Karpas-422 (cell line): ENCODE measurements around the gene KRTAP21-1. TPM values are rescaled to one million over a fixed set of nuclear protein-coding genes. Genes with fewer than 3 reads are reported as not detected.

ENCODE experiments used
- DNase-seq: peaks from one replicate; pipeline ENCODE4 v3.0.0-alpha.2; 2015
- H2AFZ ChIP-seq: fragments of 200-600 bp; sonication (generic); 2 replicates; pipeline ENCODE4 v1.6.1; 2014; ENCODE audit warnings: antibody characterized with exemption, low read length, mixed read lengths
- H3K27ac ChIP-seq: fragments of 200-600 bp; sonication (generic); 2 replicates; pipeline ENCODE4 v1.5.1; 2014; ENCODE audit warnings: mild to moderate bottlenecking, low read length, moderate library complexity
- H3K27me3 ChIP-seq: fragments of 200-600 bp; sonication (generic); 2 replicates; pipeline ENCODE4 v1.6.1; 2014; ENCODE audit warnings: low read length, mixed read lengths
- H3K36me3 ChIP-seq: fragments of 200-600 bp; sonication (generic); 2 replicates; pipeline ENCODE4 v1.6.1; 2014; ENCODE audit warnings: low read length, mixed read lengths; ENCODE audit not compliant: insufficient read depth
- H3K4me1 ChIP-seq: fragments of 200-600 bp; sonication (generic); 2 replicates; pipeline ENCODE4 v1.6.1; 2014; ENCODE audit warnings: mild to moderate bottlenecking, low read length, mixed read lengths
- H3K4me2 ChIP-seq: fragments of 200-600 bp; sonication (generic); 2 replicates; pipeline ENCODE4 v1.6.1; 2014; ENCODE audit warnings: low read length, low read depth, mild to moderate bottlenecking; ENCODE audit not compliant: poor library complexity, severe bottlenecking
- H3K4me3 ChIP-seq: fragments of 200-600 bp; sonication (generic); 2 replicates; pipeline ENCODE4 v1.5.1; 2014; ENCODE audit warnings: mild to moderate bottlenecking, antibody characterized with exemption, low read length, mixed read lengths
- H3K79me2 ChIP-seq: fragments of 200-600 bp; sonication (generic); 2 replicates; pipeline ENCODE4 v1.6.1; 2014; ENCODE audit warnings: mild to moderate bottlenecking, low read length, mixed read lengths
- H3K9ac ChIP-seq: fragments of 200-600 bp; sonication (generic); 2 replicates; pipeline ENCODE4 v1.6.0; 2014; ENCODE audit warnings: low read length
- H3K9me2 ChIP-seq: fragments of 200-600 bp; sonication (generic), shearing (Covaris generic); replicated peaks from 2 replicates; pipeline ENCODE4 v1.6.0; 2014; ENCODE audit warnings: mild to moderate bottlenecking, low read length, moderate library complexity; ENCODE audit not compliant: insufficient read depth
- H3K9me3 ChIP-seq: fragments of 300-700, 200-600 bp; sonication (generic); 2 replicates; pipeline ENCODE4 v1.6.1; 2014; ENCODE audit warnings: low read length, mixed read lengths
- H4K20me1 ChIP-seq: fragments of 200-600 bp; sonication (generic); 2 replicates; pipeline ENCODE4 v1.6.1; 2014; ENCODE audit warnings: mild to moderate bottlenecking, antibody characterized with exemption, low read length, low read depth; ENCODE audit not compliant: insufficient read depth
- total RNA-seq: library from RNA; depleted of rRNA; stranded (reverse); fragments of >200 nt; shearing (Covaris generic); gene quantifications from 2 replicates; pipeline ENCODE4 v1.2.3, GENCODE V29; 2014; ENCODE audit warnings: low replicate concordance

KRTAP21-1 gene
- total RNA-seq, 1 experiment from 2014 or later = not detected

DNA sequence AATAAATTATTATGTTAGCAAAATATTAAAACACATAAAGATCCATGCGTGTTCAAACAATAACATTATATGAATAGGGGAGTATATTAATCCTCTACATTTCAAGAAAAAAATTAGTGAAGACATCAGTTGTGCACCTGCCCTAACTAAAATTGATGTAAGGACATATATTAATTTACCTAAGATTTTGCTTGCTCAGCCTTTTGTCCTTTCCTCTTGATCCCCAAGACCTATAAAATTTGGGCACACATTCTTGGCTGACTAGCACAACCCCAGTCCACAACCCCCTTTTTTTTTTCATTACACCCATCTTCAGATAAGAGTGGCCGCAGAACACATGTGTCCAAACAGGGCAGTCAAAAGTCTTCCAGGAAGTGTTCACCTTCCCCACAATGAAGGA is 14.8 kb downstream of the KRTAP21-1 start:
- no peak overlapping the region for H3K27ac ChIP-seq
- H3K4me2 ChIP-seq = no peak overlapping the region
- H3K9me2 ChIP-seq = no peaks in the 10 kb centered on the region
- H3K9me3 ChIP-seq = peaks cover 28% of the 10 kb centered on the region
- H3K9ac ChIP-seq = no peak overlapping the region
- no peaks in the 10 kb centered on the region for H3K4me1 ChIP-seq
- H3K27me3 ChIP-seq = no peaks in the 10 kb centered on the region
- no peak for DNase-seq
- H3K79me2 ChIP-seq = no peaks in the 10 kb centered on the region
- H2AFZ ChIP-seq = no peak overlapping the region
- H3K4me3 ChIP-seq = no peak overlapping the region
- H3K36me3 ChIP-seq = no peaks in the 10 kb centered on the region
- no peaks in the 10 kb centered on the region for H4K20me1 ChIP-seq

DNA sequence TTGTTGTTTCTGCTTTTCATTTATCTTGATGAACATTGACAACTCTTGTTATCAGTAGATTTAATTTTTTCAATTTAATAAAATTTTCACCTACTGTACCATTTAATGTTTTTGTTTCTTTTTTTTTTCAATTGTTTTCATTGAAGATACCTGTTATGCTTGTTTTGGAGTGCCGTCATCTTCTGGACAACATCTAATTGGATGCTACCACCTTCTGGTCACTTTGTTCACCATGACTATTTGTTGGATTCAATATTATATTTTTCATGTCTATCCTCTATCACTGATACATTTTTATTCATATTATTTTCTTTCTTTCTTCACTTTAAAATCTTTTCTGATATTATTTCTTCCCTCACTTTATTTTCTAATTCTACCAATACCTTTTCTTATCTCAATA is 22.2 kb downstream of the KRTAP21-1 start:
- H2AFZ ChIP-seq = no peak overlapping the region
- H3K9ac ChIP-seq = no peak overlapping the region
- no peaks in the 10 kb centered on the region for H3K4me1 ChIP-seq
- no peak overlapping the region for H3K4me2 ChIP-seq
- no peaks in the 10 kb centered on the region for H4K20me1 ChIP-seq
- H3K9me3 ChIP-seq = peaks cover 3% of the 10 kb centered on the region; the same call in 1 of the 2 replicates
- no peak overlapping the region for H3K27ac ChIP-seq
- no peak overlapping the region for H3K4me3 ChIP-seq
- DNase-seq = no peak
- no peaks in the 10 kb centered on the region for H3K36me3 ChIP-seq
- H3K27me3 ChIP-seq = no peaks in the 10 kb centered on the region
- no peaks in the 10 kb centered on the region for H3K9me2 ChIP-seq
- no peaks in the 10 kb centered on the region for H3K79me2 ChIP-seq

DNA sequence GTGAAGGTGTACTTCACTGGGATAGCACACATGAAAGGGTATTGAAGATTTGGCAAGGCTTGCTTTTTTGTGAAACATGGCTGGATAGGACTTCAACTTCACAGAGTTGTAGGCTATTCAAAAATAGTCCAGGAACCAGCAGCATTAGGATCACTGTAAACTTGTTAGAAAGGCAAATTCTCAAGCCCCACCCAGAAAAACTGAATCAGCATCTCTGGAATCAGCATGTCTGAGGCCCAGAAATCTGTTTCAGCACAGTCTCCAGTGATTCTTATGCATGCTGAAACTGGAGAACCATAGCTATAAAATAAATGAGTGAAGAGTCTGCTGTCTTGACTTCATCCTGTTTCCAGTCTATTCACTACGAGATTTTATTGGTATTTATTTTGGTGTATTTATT is 28.5 kb downstream of the KRTAP21-1 start:
- Histone ChIP-seq H3K4me1 (no peaks in the 10 kb centered on the region), H2AFZ (no peak overlapping the region), H3K27me3 (no peaks in the 10 kb centered on the region), H3K27ac (no peak overlapping the region), H3K9ac (no peak overlapping the region), H3K36me3 (no peaks in the 10 kb centered on the region), H3K79me2 (no peaks in the 10 kb centered on the region), H3K9me2 (no peaks in the 10 kb centered on the region), H3K9me3 (peaks cover 7% of the 10 kb centered on the region), H4K20me1 (no peaks in the 10 kb centered on the region), H3K4me3 (no peak overlapping the region), H3K4me2 (no peak overlapping the region)
- no peak for DNase-seq

DNA sequence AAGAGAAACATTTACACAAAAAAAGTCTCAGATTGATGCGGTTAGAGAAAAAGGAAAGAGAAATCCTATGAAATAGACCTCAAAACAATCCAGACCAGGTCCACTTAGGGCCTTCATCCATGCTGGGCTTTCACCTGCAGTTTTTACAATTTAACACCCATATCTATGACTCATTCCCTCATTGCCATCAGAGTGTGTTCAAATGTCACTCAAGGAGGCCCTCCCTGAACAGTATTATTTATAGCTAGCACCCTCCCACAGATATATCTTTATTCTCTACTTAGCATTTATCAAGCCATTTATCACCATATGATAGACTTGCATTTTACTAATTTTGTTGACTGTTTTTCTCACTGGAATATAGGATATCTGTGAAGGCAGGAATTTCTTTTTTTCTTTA is 35.8 kb downstream of the KRTAP21-1 start:
- Histone ChIP-seq H3K27ac (no peak overlapping the region), H4K20me1 (no peaks in the 10 kb centered on the region), H3K4me3 (no peak overlapping the region), H3K27me3 (no peaks in the 10 kb centered on the region), H3K4me2 (no peak overlapping the region), H3K9ac (no peak overlapping the region), H3K9me3 (peaks cover 12% of the 10 kb centered on the region), H3K9me2 (no peaks in the 10 kb centered on the region), H3K36me3 (no peaks in the 10 kb centered on the region), H2AFZ (no peak overlapping the region), H3K79me2 (no peaks in the 10 kb centered on the region), H3K4me1 (no peaks in the 10 kb centered on the region)
- DNase-seq = no peak

DNA sequence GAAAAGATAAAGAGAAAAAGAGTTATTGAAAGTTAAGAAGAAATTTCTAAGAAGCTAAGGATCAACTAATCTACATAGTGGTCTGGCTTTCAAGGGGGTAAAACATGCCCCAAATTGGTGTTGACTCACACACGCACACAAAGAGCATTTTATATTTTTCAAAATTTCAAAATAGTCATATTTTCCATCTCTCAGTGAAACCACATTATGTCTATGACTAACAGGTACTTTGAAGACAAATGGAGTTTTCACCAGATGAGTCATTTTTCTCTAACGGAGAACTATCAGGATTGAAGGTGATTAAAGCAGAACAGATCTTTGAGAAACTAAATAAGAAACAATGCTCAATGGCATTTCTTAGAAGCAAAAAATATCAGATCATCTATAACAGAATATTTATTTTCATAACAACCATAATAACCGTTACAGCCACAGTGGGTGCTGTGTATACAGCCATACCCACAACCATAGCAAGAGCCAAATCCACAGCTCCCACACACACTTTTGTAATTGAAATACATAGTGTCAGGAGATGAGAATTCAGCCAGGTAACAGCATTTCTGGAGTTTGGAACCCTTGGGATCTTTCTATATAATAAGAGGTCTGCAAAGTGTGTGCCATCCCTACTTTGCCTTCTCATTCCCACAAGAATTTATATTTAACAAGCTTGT is 36.9 kb downstream of the KRTAP21-1 start, which contains the start of gene KRTAP21-3:
TSS of gene KRTAP21-3 (minus strand) at position 539 of the 671 bp plus-strand sequence. CDS start at position 521, 18 bp downstream.
- Histone ChIP-seq H3K9ac (no peak within 1 kb of the TSS), H3K4me2 (no peak within 1 kb of the TSS), H3K9me3 (peaks cover 12% of the 10 kb centered on the region), H3K4me1 (no peaks in the 10 kb centered on the region), H3K27me3 (no peaks in the 10 kb centered on the region), H4K20me1 (no peaks in the 10 kb centered on the region), H3K27ac (no peak within 1 kb of the TSS), H2AFZ (no peak within 1 kb of the TSS), H3K4me3 (no peak within 1 kb of the TSS), H3K79me2 (no peaks in the 10 kb centered on the region), H3K36me3 (no peaks in the 10 kb centered on the region), H3K9me2 (no peaks in the 10 kb centered on the region)
- DNase-seq = no peak

DNA sequence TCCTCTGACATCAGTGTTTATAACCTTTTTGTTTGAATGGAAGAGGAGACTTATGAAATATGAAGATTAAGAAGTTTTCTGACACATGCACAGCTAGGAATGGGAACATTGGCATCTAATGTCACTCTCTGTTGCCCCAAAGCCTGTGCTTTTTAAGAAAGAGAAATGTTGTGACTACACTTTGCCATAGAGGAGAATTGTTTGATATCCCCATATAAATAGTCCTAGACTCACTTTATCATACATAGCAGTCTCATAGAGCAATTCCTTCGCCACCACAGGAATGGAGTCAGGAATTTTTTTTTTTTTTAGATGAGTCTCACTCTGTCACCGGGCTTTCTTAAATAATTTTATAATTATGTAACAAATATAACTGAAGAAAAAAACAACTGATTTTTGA is 38.1 kb downstream of the KRTAP21-1 start:
- H3K27me3 ChIP-seq = no peaks in the 10 kb centered on the region
- H4K20me1 ChIP-seq = no peaks in the 10 kb centered on the region
- no peak overlapping the region for H3K27ac ChIP-seq
- no peak overlapping the region for H2AFZ ChIP-seq
- H3K9me2 ChIP-seq = no peaks in the 10 kb centered on the region
- H3K9me3 ChIP-seq = peaks cover 8% of the 10 kb centered on the region; the same call in 1 of the 2 replicates
- H3K9ac ChIP-seq = no peak overlapping the region
- no peak for DNase-seq
- H3K4me2 ChIP-seq = no peak overlapping the region
- H3K36me3 ChIP-seq = no peaks in the 10 kb centered on the region
- no peaks in the 10 kb centered on the region for H3K79me2 ChIP-seq
- no peaks in the 10 kb centered on the region for H3K4me1 ChIP-seq
- no peak overlapping the region for H3K4me3 ChIP-seq

DNA sequence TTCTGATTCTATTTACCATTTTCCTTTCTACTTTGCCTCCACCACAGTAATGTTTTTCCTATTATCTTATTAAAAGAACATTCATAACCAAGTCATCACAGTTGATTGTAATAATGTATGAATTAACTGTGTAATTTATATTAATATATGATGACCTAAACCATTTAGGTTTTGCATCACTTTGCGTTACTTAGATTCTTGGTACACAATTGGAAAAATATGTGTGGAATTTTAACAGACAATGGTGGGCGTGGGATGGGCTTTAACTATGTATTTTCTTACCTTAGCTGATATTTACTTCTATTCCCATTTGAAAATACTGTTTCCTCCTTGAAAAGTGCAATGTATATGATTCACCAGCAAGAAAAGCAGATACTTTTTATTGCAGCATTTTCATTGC is 40.3 kb downstream of the KRTAP21-1 start:
- H3K27ac ChIP-seq = no peak overlapping the region
- no peak overlapping the region for H3K4me2 ChIP-seq
- no peak overlapping the region for H3K4me3 ChIP-seq
- no peaks in the 10 kb centered on the region for H3K27me3 ChIP-seq
- no peaks in the 10 kb centered on the region for H3K36me3 ChIP-seq
- peaks cover 6% of the 10 kb centered on the region; the same call in 1 of the 2 replicates for H3K9me3 ChIP-seq
- no peak for DNase-seq
- no peaks in the 10 kb centered on the region for H4K20me1 ChIP-seq
- H3K4me1 ChIP-seq = no peaks in the 10 kb centered on the region
- no peaks in the 10 kb centered on the region for H3K79me2 ChIP-seq
- H3K9ac ChIP-seq = no peak overlapping the region
- no peaks in the 10 kb centered on the region for H3K9me2 ChIP-seq
- no peak overlapping the region for H2AFZ ChIP-seq

DNA sequence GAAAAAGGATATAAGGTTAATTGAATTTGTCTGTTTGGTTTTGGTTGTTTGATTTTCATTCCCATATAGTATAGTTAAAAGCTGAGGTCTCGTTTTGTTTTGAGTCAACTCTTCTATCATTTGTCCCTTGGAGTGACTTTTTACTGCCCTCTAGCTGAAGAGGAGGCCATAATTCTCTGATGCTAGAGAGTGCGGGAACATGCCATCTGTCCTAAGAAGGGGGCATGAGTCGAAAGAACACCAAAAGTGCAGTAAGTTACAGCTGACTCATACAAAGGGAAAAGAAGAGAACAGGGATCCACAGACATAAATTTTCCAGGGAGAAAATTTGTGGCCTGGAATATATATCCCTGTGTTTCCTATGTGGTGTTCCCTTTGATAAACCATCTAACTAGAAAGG is 40.8 kb downstream of the KRTAP21-1 start:
- H3K9me3 ChIP-seq = peaks cover 6% of the 10 kb centered on the region; the same call in 1 of the 2 replicates
- no peaks in the 10 kb centered on the region for H4K20me1 ChIP-seq
- DNase-seq = no peak
- H3K27ac ChIP-seq = no peak overlapping the region
- no peak overlapping the region for H3K9ac ChIP-seq
- H3K79me2 ChIP-seq = no peaks in the 10 kb centered on the region
- H3K36me3 ChIP-seq = no peaks in the 10 kb centered on the region
- no peaks in the 10 kb centered on the region for H3K9me2 ChIP-seq
- no peak overlapping the region for H3K4me3 ChIP-seq
- no peaks in the 10 kb centered on the region for H3K27me3 ChIP-seq
- H2AFZ ChIP-seq = no peak overlapping the region
- H3K4me2 ChIP-seq = no peak overlapping the region
- no peaks in the 10 kb centered on the region for H3K4me1 ChIP-seq
